ENCODE measurements around the gene CPB2.
A peak's percentile ranks its signal among the peaks of the same experiment; 100 is the strongest.

Gene CPB2

GRCh38 chr13:46094478-46094877 is 10.4 kb downstream of the CPB2 start:
- DNase-seq, result no peak

GRCh38 chr13:46088821-46089562 is 15.8 kb downstream of the CPB2 start:
- no peak for DNase-seq

- DNase-seq, result no peak
Measured at GRCh38 chr13:46087481-46087880, 17.4 kb downstream of the CPB2 start.

GRCh38 chr13:46086985-46087384 is 17.8 kb downstream of the CPB2 start:
- no peak for DNase-seq

GRCh38 chr13:46086421-46086922 is 18.4 kb downstream of the CPB2 start:
- DNase-seq, result no peak

GRCh38 chr13:46085737-46086136 is 19.1 kb downstream of the CPB2 start:
- no peak for DNase-seq

- no peak for DNase-seq
Measured at GRCh38 chr13:46082324-46082723, 22.5 kb downstream of the CPB2 start.

GRCh38 chr13:46079770-46080169 is 25.1 kb downstream of the CPB2 start:
- no peak for DNase-seq

- DNase-seq, result peak; percentile 3
Measured at GRCh38 chr13:46077265-46077664, 27.6 kb downstream of the CPB2 start.

GRCh38 chr13:46076827-46077226 is 28.0 kb downstream of the CPB2 start:
- no peak for DNase-seq

- DNase-seq, result no peak
Measured at GRCh38 chr13:46075811-46076210, 29.0 kb downstream of the CPB2 start.

GRCh38 chr13:46071590-46072249 is 33.1 kb downstream of the CPB2 start:
- DNase-seq, result no peak

GRCh38 chr13:46063292-46063691 is 41.5 kb downstream of the CPB2 start:
- DNase-seq, result no peak

- DNase-seq, result peak; percentile 58
Measured at GRCh38 chr13:46062185-46062584, 42.6 kb downstream of the CPB2 start.

- DNase-seq, result no peak
Measured at GRCh38 chr13:46059405-46059804, 45.4 kb downstream of the CPB2 start.

- DNase-seq, result no peak
Measured at GRCh38 chr13:46058268-46058667, 46.6 kb downstream of the CPB2 start.

GRCh38 chr13:46057256-46058015 is 47.4 kb downstream of the CPB2 start:
- DNase-seq, result peak; percentile 42

- no peak for DNase-seq
Measured at GRCh38 chr13:46053162-46054012, 51.4 kb downstream of the CPB2 start.

GRCh38 chr13:46052319-46053161 is 52.3 kb downstream of the CPB2 start, which contains the start of gene ZC3H13:
TSS of gene ZC3H13 (minus strand) at chr13:46052746. CDS start at chr13:46045507, 7,239 bp downstream.
- DNase-seq, result peak; percentile 95

GRCh38 chr13:46051968-46052318 is 52.9 kb downstream of the CPB2 start:
- DNase-seq, result no peak

- no peak for DNase-seq
Measured at GRCh38 chr13:46050771-46051170, 54.1 kb downstream of the CPB2 start.

- DNase-seq, result no peak
Measured at GRCh38 chr13:46045424-46045823, 59.4 kb downstream of the CPB2 start.
